ENCODE results near the gene KCTD14. TPM values are rescaled to one million over a fixed set of nuclear protein-coding genes. Genes with fewer than 3 reads are reported as not detected.
"Not testable (repeated sequence)": the region's sequence is repeated elsewhere in the genome, so short reads cannot be mapped to it uniquely, and the experiment has no call there.

KCTD14 gene
- total and polyA plus RNA-seq, 8 donors = 7.0 to 20.7 (median 13.5) TPM

GRCh38 chr11:78048561-78048960 is 25.5 kb upstream of the KCTD14 start:
- ATAC-seq (no peak), FAIRE-seq (no peak), DNase-seq (no peak)
- Histone ChIP-seq H3K4me1 (peaks cover 0 to 6% (median 4%) of the 10 kb centered on the region in 3 donors), H3K27me3 (no peaks in the 10 kb centered on the region), H3K4me3 (no peak overlapping the region), H3K36me3 (no peaks in the 10 kb centered on the region), H3K27ac (no peak overlapping the region), H3K9me3 (no peaks in the 10 kb centered on the region)
- WGBS, 2 donors = 84 to 91% methylated on average over 3 of the region's 3 CpGs
- intact Hi-C loops (cut with DNase I) = no loop called here
- no peak for TF ChIP-seq CTCF (IDR thresholded peaks at IDR 0.05)

GRCh38 chr11:78046486-78046854 is 23.4 kb upstream of the KCTD14 start:
- intact Hi-C loops (cut with DNase I) = no loop called here
- DNase-seq (no peak), ATAC-seq (no peak), FAIRE-seq (no peak)
- H3K4me3 ChIP-seq = no peak overlapping the region
- no peaks in the 10 kb centered on the region for H3K9me3 ChIP-seq
- no peaks in the 10 kb centered on the region for H3K27me3 ChIP-seq
- WGBS, 2 donors = 20 to 22% methylated on average over 6 of the region's 6 CpGs
- TF ChIP-seq CTCF (IDR thresholded peaks at IDR 0.05) = no peak
- H3K27ac ChIP-seq = no peak overlapping the region
- peaks cover 0 to 6% (median 4%) of the 10 kb centered on the region in 3 donors for H3K4me1 ChIP-seq
- H3K36me3 ChIP-seq = no peaks in the 10 kb centered on the region

- no peaks in the 10 kb centered on the region for H3K9me3 ChIP-seq
- peak overlapping the region in 3 of 4 donors; percentile 9 to 52 (median 43) for H3K4me3 ChIP-seq
- FAIRE-seq = no peak
- ATAC-seq = peak; percentile 91 to 96 (median 94)
- TF ChIP-seq CTCF (IDR thresholded peaks at IDR 0.05) = peak; percentile 98 to 99 (median 99)
- H3K27me3 ChIP-seq = no peaks in the 10 kb centered on the region
- peaks cover 0 to 6% (median 4%) of the 10 kb centered on the region in 3 donors for H3K4me1 ChIP-seq
- WGBS, 2 donors = 2% methylated on average over 28 of the region's 28 CpGs
- intact Hi-C loops (cut with DNase I) = no loop called here
- peak; percentile 68 to 98 (median 88) for DNase-seq
- H3K27ac ChIP-seq = no peak overlapping the region
- no peaks in the 10 kb centered on the region for H3K36me3 ChIP-seq
Observed at GRCh38 chr11:78045851-78046485, 22.9 kb upstream of the KCTD14 start.

GRCh38 chr11:78044706-78045105 is 21.6 kb upstream of the KCTD14 start:
- intact Hi-C loops (cut with DNase I) = no loop called here
- FAIRE-seq = no peak
- Histone ChIP-seq H3K27me3 (no peaks in the 10 kb centered on the region), H3K4me1 (peaks cover 7 to 16% (median 10%) of the 10 kb centered on the region in 3 donors), H3K27ac (no peak overlapping the region), H3K4me3 (no peak overlapping the region), H3K36me3 (no peaks in the 10 kb centered on the region), H3K9me3 (no peaks in the 10 kb centered on the region)
- TF ChIP-seq CTCF (IDR thresholded peaks at IDR 0.05) = no peak
- 47 to 51% methylated on average over 5 of the region's 5 CpGs for WGBS, 2 donors
- ATAC-seq = peak; percentile 45 to 78 (median 50)
- DNase-seq = peak in 5 of 6 donors; percentile 71 to 85 (median 74)

GRCh38 chr11:78041843-78042440 is 18.9 kb upstream of the KCTD14 start:
- 96 to 97% methylated on average over 14 of the region's 14 CpGs for WGBS, 2 donors
- no peak for ATAC-seq
- intact Hi-C loops (cut with DNase I) = no loop called here

GRCh38 chr11:78041380-78041719 is 18.3 kb upstream of the KCTD14 start:
- ATAC-seq; H3K27ac ChIP-seq; H3K9me3 ChIP-seq; intact Hi-C loops (cut with DNase I); H3K27me3 ChIP-seq; DNase-seq; H3K4me3 ChIP-seq; FAIRE-seq; H3K36me3 ChIP-seq: not testable (repeated sequence)
- peaks cover 13 to 37% (median 27%) of the 10 kb centered on the region in 3 donors for H3K4me1 ChIP-seq
- 94 to 98% methylated on average over 8 of the region's 8 CpGs for WGBS, 2 donors

More at GRCh38 chr11:78041843-78042440, 18.9 kb upstream of the KCTD14 start:
- Histone ChIP-seq H3K27ac (no peak overlapping the region), H3K4me1 (peaks cover 13 to 37% (median 27%) of the 10 kb centered on the region in 3 donors), H3K27me3 (no peaks in the 10 kb centered on the region), H3K9me3 (no peaks in the 10 kb centered on the region), H3K4me3 (no peak overlapping the region), H3K36me3 (no peaks in the 10 kb centered on the region)
- no peak for TF ChIP-seq CTCF (IDR thresholded peaks at IDR 0.05)
- DNase-seq (no peak), FAIRE-seq (no peak)
